ENCODE measurements around the gene NUMB.

GRCh38 chr14:73467800-73468199, 9.5 kb upstream of the NUMB start:
- TF ChIP-seq CTCF (IDR thresholded peaks at IDR 0.05), result no peak
- TF ChIP-seq POLR2A (IDR thresholded peaks at IDR 0.05), result no peak
